Uterus (tissue), 4 donors: ENCODE results near the gene CADPS2. TPM values are rescaled to one million over a fixed set of nuclear protein-coding genes. Genes with fewer than 3 reads are reported as not detected.

ENCODE experiments used
- DNase-seq, 2 donors: peaks; one replicate each; pipeline ENCODE4 v3.0.0-alpha.2; 2019 to 2020
- H3K27ac ChIP-seq, 2 donors: fragments of 200-600 bp; sonication (generic); 1 replicate in 1 of 2; 2 replicates in 1 of 2; pipeline ENCODE4 v1.5.1; 2016 to 2018
- H3K27me3 ChIP-seq, 2 donors: fragments of 200-600 bp; sonication (generic); one replicate each; pipeline ENCODE4 v1.5.1; 2018 to 2019; ENCODE audit warnings: control low read depth in 1 of 2
- H3K36me3 ChIP-seq, 2 donors: fragments of 200-600 bp; sonication (generic); one replicate each; pipeline ENCODE4 v1.5.1; 2019; ENCODE audit warnings: control low read depth in 1 of 2
- H3K4me1 ChIP-seq, 2 donors: fragments of 200-600 bp; sonication (generic); one replicate each; pipeline ENCODE4 v1.5.1; 2018 to 2019; ENCODE audit warnings: control low read depth in 1 of 2
- H3K4me3 ChIP-seq, 2 donors: fragments of 200-600 bp; sonication (generic); 1 replicate in 1 of 2; 2 replicates in 1 of 2; pipeline ENCODE4 v1.5.1; 2018 to 2019; ENCODE audit warnings: mild to moderate bottlenecking in 1 of 2
- H3K9me3 ChIP-seq, 2 donors: fragments of 200-600 bp; sonication (generic); one replicate each; pipeline ENCODE4 v1.5.1; 2019; ENCODE audit warnings: control low read depth in 1 of 2
- POLR2A ChIP-seq, 2 donors: fragments of 450-650 bp; IDR thresholded peaks; one replicate each; pipeline ENCODE4 v1.6.1; 2016; ENCODE audit warnings: antibody characterized with exemption in 2 of 2, mild to moderate bottlenecking in 1 of 2, moderate library complexity in 1 of 2
- intact Hi-C: fragments of 100-400 bp; cut with DNase I; formaldehyde crosslinking; loops from one replicate; pipeline ENCODE4 v1.15.1; 2023; ENCODE audit warnings: low total_unique reads
- total RNA-seq, 4 donors: library from RNA; depleted of rRNA in 3 of 4; stranded (reverse); fragments of >200 nt in 3 of 4; gene quantifications; one replicate each; pipeline versions ENCODE4 v1.1.0 to v1.2.4, GENCODE V29; 2014 to 2023
- TF ChIP-seq, protein P1 (sequence below), 4 experiments: fragments of 200-600 bp in 2 of 4; fragments of 450-650 bp in 2 of 4; sonication (generic) in 2 of 4; IDR thresholded peaks; one replicate each; pipeline ENCODE4 v1.5.1; 2016 to 2019; ENCODE audit warnings: antibody characterized with exemption in 4 of 4, mild to moderate bottlenecking in 2 of 4, moderate library complexity in 1 of 4
- donor health status: DM: yes; HTN: yes; CAD: no.

Gene CADPS2
- total RNA-seq, 4 donors from 2014 or later = 11.5 to 119 (median 36.8) TPM

GRCh38 chr7:122515404-122515803 lies 370.9 kb downstream of the CADPS2 start:
- no peaks in the 10 kb centered on the region for H3K9me3 ChIP-seq
- TF ChIP-seq POLR2A (IDR thresholded peaks at IDR 0.05) = no peak
- TF ChIP-seq, protein P1, sequence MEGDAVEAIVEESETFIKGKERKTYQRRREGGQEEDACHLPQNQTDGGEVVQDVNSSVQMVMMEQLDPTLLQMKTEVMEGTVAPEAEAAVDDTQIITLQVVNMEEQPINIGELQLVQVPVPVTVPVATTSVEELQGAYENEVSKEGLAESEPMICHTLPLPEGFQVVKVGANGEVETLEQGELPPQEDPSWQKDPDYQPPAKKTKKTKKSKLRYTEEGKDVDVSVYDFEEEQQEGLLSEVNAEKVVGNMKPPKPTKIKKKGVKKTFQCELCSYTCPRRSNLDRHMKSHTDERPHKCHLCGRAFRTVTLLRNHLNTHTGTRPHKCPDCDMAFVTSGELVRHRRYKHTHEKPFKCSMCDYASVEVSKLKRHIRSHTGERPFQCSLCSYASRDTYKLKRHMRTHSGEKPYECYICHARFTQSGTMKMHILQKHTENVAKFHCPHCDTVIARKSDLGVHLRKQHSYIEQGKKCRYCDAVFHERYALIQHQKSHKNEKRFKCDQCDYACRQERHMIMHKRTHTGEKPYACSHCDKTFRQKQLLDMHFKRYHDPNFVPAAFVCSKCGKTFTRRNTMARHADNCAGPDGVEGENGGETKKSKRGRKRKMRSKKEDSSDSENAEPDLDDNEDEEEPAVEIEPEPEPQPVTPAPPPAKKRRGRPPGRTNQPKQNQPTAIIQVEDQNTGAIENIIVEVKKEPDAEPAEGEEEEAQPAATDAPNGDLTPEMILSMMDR (IDR thresholded peaks at IDR 0.05) = no peak
- H3K4me3 ChIP-seq = no peak overlapping the region
- H3K27ac ChIP-seq = no peak overlapping the region
- H3K4me1 ChIP-seq = no peaks in the 10 kb centered on the region
- intact Hi-C loops = no loop called here
- no peaks in the 10 kb centered on the region for H3K36me3 ChIP-seq
- no peaks in the 10 kb centered on the region for H3K27me3 ChIP-seq
- DNase-seq = no peak

GRCh38 chr7:122511268-122511667 lies 375.0 kb downstream of the CADPS2 start:
- H3K4me1 ChIP-seq = no peaks in the 10 kb centered on the region
- H3K36me3 ChIP-seq = no peaks in the 10 kb centered on the region
- H3K27ac ChIP-seq = no peak overlapping the region
- no peaks in the 10 kb centered on the region for H3K27me3 ChIP-seq
- intact Hi-C loops = no loop called here
- no peak for DNase-seq
- H3K4me3 ChIP-seq = no peak overlapping the region
- no peaks in the 10 kb centered on the region for H3K9me3 ChIP-seq
- TF ChIP-seq, protein P1 (IDR thresholded peaks at IDR 0.05) = no peak
- no peak for TF ChIP-seq POLR2A (IDR thresholded peaks at IDR 0.05)

DNA sequence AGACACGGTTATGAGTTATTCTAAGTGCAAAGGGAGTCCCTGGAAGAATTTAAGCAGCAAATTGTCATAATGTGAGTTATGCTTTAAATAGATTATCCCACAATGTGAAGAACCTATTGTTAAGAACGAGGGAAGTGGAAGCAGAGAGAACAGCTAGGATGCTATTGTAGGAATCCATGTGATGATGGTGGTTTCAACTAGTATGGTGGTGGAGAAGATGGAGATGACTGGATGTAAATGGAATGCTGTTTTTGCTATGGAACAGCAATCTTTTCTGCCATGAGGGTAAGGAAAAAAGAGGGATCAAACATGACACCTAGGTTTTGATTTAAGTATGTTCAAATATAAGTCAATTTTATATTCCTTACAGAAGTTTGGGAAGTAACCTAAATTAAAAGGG lies 378.7 kb downstream of the CADPS2 start:
- no peak overlapping the region for H3K4me3 ChIP-seq
- intact Hi-C loops = no loop called here
- no peaks in the 10 kb centered on the region for H3K36me3 ChIP-seq
- no peak overlapping the region for H3K27ac ChIP-seq
- H3K27me3 ChIP-seq = no peaks in the 10 kb centered on the region
- DNase-seq = no peak
- no peaks in the 10 kb centered on the region for H3K4me1 ChIP-seq
- no peaks in the 10 kb centered on the region for H3K9me3 ChIP-seq
- TF ChIP-seq, protein P1 (IDR thresholded peaks at IDR 0.05) = no peak
- no peak for TF ChIP-seq POLR2A (IDR thresholded peaks at IDR 0.05)

- no peaks in the 10 kb centered on the region for H3K27me3 ChIP-seq
Measured at GRCh38 chr7:122492007-122492406, 394.3 kb downstream of the CADPS2 start.

GRCh38 chr7:122488241-122488640 lies 398.0 kb downstream of the CADPS2 start:
- no peak overlapping the region for H3K4me3 ChIP-seq
- H3K9me3 ChIP-seq = no peaks in the 10 kb centered on the region
- H3K27ac ChIP-seq = no peak overlapping the region
- no peaks in the 10 kb centered on the region for H3K36me3 ChIP-seq
- intact Hi-C loops = no loop called here
- DNase-seq = no peak
- no peaks in the 10 kb centered on the region for H3K4me1 ChIP-seq
- TF ChIP-seq, protein P1 (IDR thresholded peaks at IDR 0.05) = no peak
- TF ChIP-seq POLR2A (IDR thresholded peaks at IDR 0.05) = no peak
- no peaks in the 10 kb centered on the region for H3K27me3 ChIP-seq

More at GRCh38 chr7:122492007-122492406, 394.3 kb downstream of the CADPS2 start:
- H3K27ac ChIP-seq = no peak overlapping the region
- H3K36me3 ChIP-seq = no peaks in the 10 kb centered on the region
- no peaks in the 10 kb centered on the region for H3K9me3 ChIP-seq
- no peak for TF ChIP-seq POLR2A (IDR thresholded peaks at IDR 0.05)
- TF ChIP-seq, protein P1 (IDR thresholded peaks at IDR 0.05) = no peak
- DNase-seq = no peak
- H3K4me3 ChIP-seq = no peak overlapping the region
- H3K4me1 ChIP-seq = no peaks in the 10 kb centered on the region
- intact Hi-C loops = no loop called here
